Testis (tissue), 3 donors: Measurements from ENCODE around the gene TPMT. TPM values are rescaled to one million over a fixed set of nuclear protein-coding genes. Genes with fewer than 3 reads are reported as not detected.

Experiments
- DNase-seq: peaks from one replicate; pipeline ENCODE4 v3.0.0-alpha.2; 2019
- H3K27ac ChIP-seq, 2 donors: fragments of 200-600 bp; sonication (generic); one replicate each; pipeline ENCODE4 v1.5.1; 2019
- H3K27me3 ChIP-seq: fragments of 200-600 bp; sonication (generic); one replicate; pipeline ENCODE4 v1.5.1; 2019
- H3K36me3 ChIP-seq: fragments of 200-600 bp; sonication (generic); one replicate; pipeline ENCODE4 v1.5.1; 2017; ENCODE audit warnings: low read depth; ENCODE audit errors: missing control alignments
- H3K4me1 ChIP-seq: fragments of 200-600 bp; sonication (generic); one replicate; pipeline ENCODE4 v1.5.1; 2019
- H3K4me3 ChIP-seq, 2 donors: fragments of 200-600 bp; sonication (generic); one replicate each; pipeline ENCODE4 v1.5.1; 2017 to 2019
- H3K9me3 ChIP-seq: fragments of 200-600 bp; sonication (generic); one replicate; pipeline ENCODE4 v1.5.1; 2017
- POLR2A ChIP-seq: fragments of 450-650 bp; IDR thresholded peaks from one replicate; pipeline ENCODE4 v1.6.1; 2017; ENCODE audit warnings: antibody characterized with exemption, mild to moderate bottlenecking, moderate library complexity
- WGBS, 2 donors: methylation state at CpG; one replicate each; pipeline ENCODE4 v1.1.5; 2018; 5-methylcytosine and 5-hydroxymethylcytosine counted together
- intact Hi-C: fragments of 100-400 bp; cut with DNase I; formaldehyde crosslinking; loops from one replicate; pipeline ENCODE4 v1.15.1; 2023; ENCODE audit warnings: low total_unique reads
- polyA plus RNA-seq: library from polyadenylated mRNA; stranded (reverse); fragments of 350-450 nt; fragmentation: Illumina TruSeq; extraction: RNeasy Lipid Tissue Mini Kit (QIAGEN cat#74804); gene quantifications from one replicate; pipeline ENCODE4 v1.2.3, GENCODE V29; 2014; ENCODE audit warnings: low read depth, low replicate concordance; ENCODE audit not compliant: insufficient read depth
- total RNA-seq, 2 donors: library from RNA; depleted of rRNA; stranded (reverse); fragments of >200 nt; gene quantifications; one replicate each; pipeline ENCODE4 v1.2.3, GENCODE V29; 2016
- TF ChIP-seq, protein P1 (sequence below), 3 experiments: fragments of 450-650 bp in 2 of 3; fragments of 200-600 bp in 1 of 3; sonication (generic) in 1 of 3; IDR thresholded peaks; one replicate each; pipeline ENCODE4 v1.5.1; 2016 to 2019; ENCODE audit warnings: antibody characterized with exemption in 3 of 3, mild to moderate bottlenecking in 2 of 3, moderate library complexity in 1 of 3

The TPMT gene
- total and polyA plus RNA-seq, 3 donors from 2014 or later = 14.6 to 21.0 (median 18.3) TPM

DNA sequence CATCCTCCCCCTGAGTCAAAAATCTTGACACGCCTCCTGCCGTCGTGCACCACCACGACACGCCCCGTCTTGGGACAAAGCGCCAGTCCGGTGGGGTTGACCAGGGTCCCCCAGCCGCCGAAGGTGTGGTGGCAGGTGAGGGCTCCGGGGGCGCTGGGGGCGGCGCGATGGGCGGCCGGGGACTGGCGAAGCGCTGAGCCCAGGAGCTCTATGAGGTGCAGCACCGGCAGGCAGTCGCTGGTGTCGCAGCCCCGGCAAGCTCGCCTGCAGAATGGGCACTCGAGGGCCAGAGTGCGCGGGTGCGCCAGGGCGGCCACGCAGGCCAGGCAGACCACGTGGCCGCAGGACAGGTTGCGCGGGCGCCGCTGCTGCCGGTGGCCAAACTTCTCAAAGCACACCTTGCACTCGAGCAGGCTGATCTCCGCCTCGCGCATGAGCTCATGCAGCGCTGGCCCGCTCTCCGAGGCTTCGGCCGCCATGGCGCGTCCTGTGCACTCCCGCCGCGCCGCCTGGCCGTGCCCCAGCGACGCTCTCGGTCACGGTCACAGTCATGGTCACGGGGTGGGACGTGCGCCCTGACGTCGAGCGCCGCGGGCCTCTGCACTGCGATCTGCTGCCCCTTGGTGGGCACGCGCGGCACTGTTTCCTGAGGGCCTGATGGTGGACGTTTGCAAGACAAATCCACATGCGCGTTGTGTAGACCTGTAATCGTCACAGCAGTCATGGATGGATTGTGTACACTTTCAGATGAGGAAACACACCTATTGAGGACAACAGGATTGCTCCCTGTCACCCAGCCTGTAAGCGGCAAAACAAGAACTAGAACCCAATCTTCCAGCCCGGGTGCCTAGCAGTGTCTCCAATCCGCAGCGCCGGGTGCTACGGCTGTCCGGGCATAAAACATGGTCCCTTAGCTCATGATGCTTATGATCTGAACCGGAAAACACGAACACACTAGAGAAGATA lies 32.5 kb downstream of the TPMT start, which contains the start of gene NHLRC1:
Gene NHLRC1 (minus strand): TSS at position 550 of the 966 bp plus-strand sequence. CDS start 71 bp downstream, at position 479.
- peak; percentile 93 for DNase-seq
- Histone ChIP-seq H3K27ac (peak within 1 kb of the TSS in 1 of 2 donors; percentile 41), H3K4me1 (no peaks in the 10 kb centered on the region), H3K36me3 (no peaks in the 10 kb centered on the region), H3K4me3 (peak within 1 kb of the TSS; percentile 54 to 59), H3K27me3 (no peaks in the 10 kb centered on the region), H3K9me3 (no peaks in the 10 kb centered on the region)
- 14 to 24% methylated on average over 19 to 58 of the region's 82 CpGs for WGBS, 2 donors
- intact Hi-C loops = loop anchor here (10.0 kb wide), 1 partner anchor 318 kb away; no protein-coding TSS in a partner anchor
- TF ChIP-seq, protein P1, sequence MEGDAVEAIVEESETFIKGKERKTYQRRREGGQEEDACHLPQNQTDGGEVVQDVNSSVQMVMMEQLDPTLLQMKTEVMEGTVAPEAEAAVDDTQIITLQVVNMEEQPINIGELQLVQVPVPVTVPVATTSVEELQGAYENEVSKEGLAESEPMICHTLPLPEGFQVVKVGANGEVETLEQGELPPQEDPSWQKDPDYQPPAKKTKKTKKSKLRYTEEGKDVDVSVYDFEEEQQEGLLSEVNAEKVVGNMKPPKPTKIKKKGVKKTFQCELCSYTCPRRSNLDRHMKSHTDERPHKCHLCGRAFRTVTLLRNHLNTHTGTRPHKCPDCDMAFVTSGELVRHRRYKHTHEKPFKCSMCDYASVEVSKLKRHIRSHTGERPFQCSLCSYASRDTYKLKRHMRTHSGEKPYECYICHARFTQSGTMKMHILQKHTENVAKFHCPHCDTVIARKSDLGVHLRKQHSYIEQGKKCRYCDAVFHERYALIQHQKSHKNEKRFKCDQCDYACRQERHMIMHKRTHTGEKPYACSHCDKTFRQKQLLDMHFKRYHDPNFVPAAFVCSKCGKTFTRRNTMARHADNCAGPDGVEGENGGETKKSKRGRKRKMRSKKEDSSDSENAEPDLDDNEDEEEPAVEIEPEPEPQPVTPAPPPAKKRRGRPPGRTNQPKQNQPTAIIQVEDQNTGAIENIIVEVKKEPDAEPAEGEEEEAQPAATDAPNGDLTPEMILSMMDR (IDR thresholded peaks at IDR 0.05) = peak; percentile 81 to 97 (median 95)
- no peak for TF ChIP-seq POLR2A

DNA sequence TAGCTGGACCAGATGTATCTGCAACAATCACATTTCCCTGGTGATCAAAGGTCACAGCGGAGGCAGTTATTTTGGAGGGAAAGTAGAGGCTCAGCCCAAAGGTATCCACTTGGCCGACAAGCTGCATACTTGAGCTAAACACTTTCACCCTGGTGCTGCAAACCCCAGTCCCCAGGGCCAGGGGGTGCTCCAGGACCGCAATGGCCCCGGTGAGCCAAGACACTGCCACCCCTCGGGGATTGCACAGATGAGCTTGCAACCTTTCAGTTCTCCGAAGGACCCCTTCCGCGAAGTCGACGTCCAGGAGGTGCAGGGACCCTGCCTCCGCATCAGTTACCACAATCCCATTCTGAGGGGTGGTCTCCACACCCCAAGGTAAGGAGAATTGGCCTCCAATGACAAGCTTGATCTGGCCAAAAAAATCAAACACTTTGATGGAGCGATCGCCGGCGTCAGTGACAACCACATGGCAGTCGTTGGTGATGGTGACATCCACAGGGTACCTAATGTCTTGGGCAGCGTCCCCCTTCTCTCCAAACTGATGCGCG lies 33.2 kb downstream of the TPMT start:
- TF ChIP-seq, protein P1 (IDR thresholded peaks at IDR 0.05) = no peak
- TF ChIP-seq POLR2A = no peak
- Histone ChIP-seq H3K4me3 (peak overlapping the region in 1 of 2 donors; percentile 54), H3K9me3 (no peaks in the 10 kb centered on the region), H3K27me3 (no peaks in the 10 kb centered on the region), H3K36me3 (no peaks in the 10 kb centered on the region), H3K27ac (no peak overlapping the region), H3K4me1 (no peaks in the 10 kb centered on the region)
- no peak for DNase-seq
- intact Hi-C loops = loop anchor here (10.0 kb wide), 1 partner anchor 317 kb away; no protein-coding TSS in a partner anchor
- 51 to 56% methylated on average over 9 to 19 of the region's 19 CpGs for WGBS, 2 donors

DNA sequence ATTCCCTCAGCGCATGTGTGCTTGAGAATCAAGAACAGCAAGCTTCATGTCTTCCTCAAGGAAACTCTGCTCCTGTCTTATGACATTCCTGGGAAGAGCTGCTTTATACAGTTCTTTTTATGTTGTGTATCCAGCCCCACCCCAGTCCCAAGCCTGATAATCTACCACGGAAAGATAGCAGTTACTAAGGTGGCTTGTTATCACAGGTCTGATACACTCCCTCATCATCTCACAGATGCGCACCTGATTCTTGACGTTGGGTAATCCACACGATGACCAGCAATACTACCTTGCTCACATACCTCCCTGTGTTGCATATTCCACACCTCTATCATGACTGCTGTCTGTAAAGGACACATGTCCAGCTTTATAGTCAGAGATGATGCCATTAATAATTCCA lies 35.6 kb downstream of the TPMT start:
- 78 to 82% methylated on average over 5 of the region's 5 CpGs for WGBS, 2 donors
- H3K27me3 ChIP-seq = no peaks in the 10 kb centered on the region
- H3K36me3 ChIP-seq = no peaks in the 10 kb centered on the region
- H3K4me1 ChIP-seq = no peaks in the 10 kb centered on the region
- intact Hi-C loops = no loop called here
- H3K27ac ChIP-seq = no peak overlapping the region
- no peak for DNase-seq
- no peaks in the 10 kb centered on the region for H3K9me3 ChIP-seq
- H3K4me3 ChIP-seq = no peak overlapping the region
- TF ChIP-seq, protein P1 (IDR thresholded peaks at IDR 0.05) = no peak
- no peak for TF ChIP-seq POLR2A

DNA sequence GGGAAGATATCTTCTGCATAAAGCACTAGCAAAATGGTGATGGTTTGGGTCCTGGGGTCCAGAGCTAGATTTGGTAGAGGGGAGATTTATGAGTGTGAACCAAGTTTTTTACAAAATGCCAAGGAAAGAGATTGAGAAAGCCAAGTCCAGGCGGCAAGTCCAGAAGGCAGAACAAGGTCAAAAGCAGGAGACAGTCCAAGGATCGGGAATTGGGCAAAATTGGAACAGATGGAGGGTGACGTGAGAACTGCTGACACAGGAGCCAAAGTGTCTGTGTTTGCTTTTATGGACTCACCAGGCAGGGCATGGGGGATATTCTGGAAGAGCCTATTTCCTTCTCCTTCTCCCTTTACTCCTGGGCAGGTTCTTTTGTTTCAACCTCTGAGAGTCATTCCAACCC lies 36.5 kb downstream of the TPMT start:
- Histone ChIP-seq H3K27me3 (no peaks in the 10 kb centered on the region), H3K9me3 (no peaks in the 10 kb centered on the region), H3K36me3 (no peaks in the 10 kb centered on the region), H3K4me1 (no peaks in the 10 kb centered on the region), H3K4me3 (no peak overlapping the region), H3K27ac (no peak overlapping the region)
- WGBS, 2 donors = 61 to 75% methylated on average over 3 of the region's 3 CpGs
- intact Hi-C loops = no loop called here
- TF ChIP-seq POLR2A = no peak
- TF ChIP-seq, protein P1 (IDR thresholded peaks at IDR 0.05) = no peak
- DNase-seq = no peak
